CD8-positive, alpha-beta memory T cell (primary cell): ENCODE measurements around the gene AGAP2. TPM values are rescaled to one million over a fixed set of nuclear protein-coding genes. Genes with fewer than 3 reads are reported as not detected.

ENCODE experiments used
- CTCF ChIA-PET: fragments of 350-600 bp; sonication (Branson Sonifier 250); formaldehyde crosslinking; loops from one replicate; lab custom pipeline; 2021; ENCODE audit warnings: antibody characterized with exemption; lab: Charles Lee
- POLR2A ChIA-PET: fragments of 350-600 bp; sonication (Branson Sonifier 250); formaldehyde crosslinking; loops from one replicate; lab custom pipeline; 2021; ENCODE audit warnings: antibody characterized with exemption; lab: Charles Lee
- DNase-seq, 5 donors: peaks; one replicate each; pipeline versions ENCODE4 v3.0.0 to v3.0.0-alpha.2; 2020 to 2022; ENCODE audit warnings: mixed read lengths in 1 of 5
- H3K27ac ChIP-seq: one replicate; pipeline ENCODE4 v1.7.0; 2013; ENCODE audit warnings: low read depth, mild to moderate bottlenecking, low read length, moderate library complexity
- H3K27me3 ChIP-seq: 2 replicates; pipeline ENCODE4 v1.7.0; 2013; ENCODE audit warnings: low read length, mild to moderate bottlenecking; ENCODE audit not compliant: insufficient read depth, poor library complexity, severe bottlenecking
- H3K36me3 ChIP-seq: 2 replicates; pipeline ENCODE4 v1.7.0; 2013; ENCODE audit warnings: mild to moderate bottlenecking, low read length, moderate library complexity; ENCODE audit not compliant: insufficient read depth
- H3K4me1 ChIP-seq: 2 replicates; pipeline ENCODE4 v1.7.0; 2013; ENCODE audit warnings: mild to moderate bottlenecking, low read length, moderate library complexity; ENCODE audit not compliant: insufficient read depth
- H3K4me3 ChIP-seq: 2 replicates; pipeline ENCODE4 v1.7.0; 2013; ENCODE audit warnings: mild to moderate bottlenecking, low read length
- H3K9me3 ChIP-seq: 2 replicates; pipeline ENCODE4 v1.7.0; 2013; ENCODE audit warnings: mild to moderate bottlenecking, low read length
- H3K27ac Mint-ChIP-seq, 8 donors: one replicate each; pipeline ENCODE4 v1.8.0; 2020 to 2021; ENCODE audit warnings: mixed read lengths in 8 of 8, mild to moderate bottlenecking in 6 of 8, inconsistent platforms in 3 of 8, moderate library complexity in 3 of 8
- H3K27me3 Mint-ChIP-seq, 2 donors: one replicate each; pipeline ENCODE4 v1.8.0; 2020 to 2021; ENCODE audit warnings: mixed read lengths in 2 of 2, mild to moderate bottlenecking in 1 of 2, moderate library complexity in 1 of 2
- H3K36me3 Mint-ChIP-seq, 3 donors: one replicate each; pipeline ENCODE4 v1.8.0; 2020 to 2021; ENCODE audit warnings: mixed read lengths in 3 of 3, inconsistent platforms in 1 of 3, mild to moderate bottlenecking in 1 of 3
- H3K4me1 Mint-ChIP-seq, 3 donors: one replicate each; pipeline ENCODE4 v1.8.0; 2020 to 2021; ENCODE audit warnings: mixed read lengths in 3 of 3, inconsistent platforms in 1 of 3, mild to moderate bottlenecking in 1 of 3
- H3K4me3 Mint-ChIP-seq, 7 donors: one replicate each; pipeline ENCODE4 v1.8.0; 2020 to 2021; ENCODE audit warnings: mixed read lengths in 7 of 7, mild to moderate bottlenecking in 6 of 7, moderate library complexity in 4 of 7, inconsistent platforms in 2 of 7
- H3K9me3 Mint-ChIP-seq, 5 donors: one replicate each; pipeline ENCODE4 v1.8.0; 2020 to 2022; ENCODE audit warnings: mixed read lengths in 5 of 5, mild to moderate bottlenecking in 3 of 5, moderate library complexity in 2 of 5, inconsistent platforms in 1 of 5
- polyA plus RNA-seq: library from polyadenylated mRNA; unstranded; fragments of 300-500 nt; fragmentation: Illumina TruSeq; gene quantifications from one replicate; pipeline ENCODE4 v1.2.3, GENCODE V29; 2021
- total RNA-seq, 2 experiments: library from RNA; stranded (reverse); gene quantifications; one replicate each; pipeline ENCODE4 v1.2.3, GENCODE V29; 2021

Gene AGAP2
- total and polyA plus RNA-seq, 3 experiments from 2014 or later = 6.4 to 31.7 (median 29.9) TPM

DNA sequence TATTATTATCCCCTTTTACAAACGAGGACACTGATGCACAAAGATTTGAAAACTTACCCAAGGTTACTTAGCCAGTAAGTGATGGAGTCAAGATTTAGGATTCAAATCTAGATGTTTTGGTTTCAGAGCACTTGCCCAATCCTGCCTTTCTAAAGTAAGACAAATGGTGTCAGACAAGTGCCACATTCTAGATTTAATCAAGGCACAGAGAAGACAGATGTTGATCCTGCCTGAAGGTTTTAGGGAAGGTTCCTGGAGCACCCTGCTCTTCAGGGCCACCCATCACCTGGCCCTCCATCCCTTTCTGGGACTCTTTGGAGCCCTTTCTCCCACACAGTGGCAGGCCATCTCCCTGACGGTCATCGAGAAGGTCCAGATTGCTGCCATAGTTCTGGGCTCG, 19.2 kb upstream of the AGAP2 start:
- Histone ChIP-seq H3K36me3 (peaks cover 15% of the 10 kb centered on the region), H3K27me3 (no peaks in the 10 kb centered on the region), H3K4me3 (no peak overlapping the region), H3K9me3 (no peaks in the 10 kb centered on the region), H3K4me1 (peaks cover 32% of the 10 kb centered on the region), H3K27ac (no peak overlapping the region)
- CTCF ChIA-PET = interaction anchor here (1.6 to 2.3 kb wide), 2 partner anchors 23 to 30 kb away, joined by 5 to 19 read pairs; no protein-coding TSS in a partner anchor
- Mint-ChIP-seq H3K4me1 (peaks cover 42 to 49% (median 44%) of the 10 kb centered on the region in 3 donors), H3K36me3 (peaks cover 4 to 36% (median 4%) of the 10 kb centered on the region in 3 donors), H3K9me3 (no peaks in the 10 kb centered on the region), H3K27ac (peak overlapping the region in 1 of 8 donors; percentile 6), H3K27me3 (peaks cover 0 to 2% of the 10 kb centered on the region in 2 donors), H3K4me3 (peak overlapping the region in 3 of 7 donors; percentile 15 to 63 (median 36))
- DNase-seq = no peak
- POLR2A ChIA-PET = interaction anchor here (2.3 kb wide), 1 partner anchor 17 kb away, joined by 5 read pairs; no protein-coding TSS in a partner anchor

DNA sequence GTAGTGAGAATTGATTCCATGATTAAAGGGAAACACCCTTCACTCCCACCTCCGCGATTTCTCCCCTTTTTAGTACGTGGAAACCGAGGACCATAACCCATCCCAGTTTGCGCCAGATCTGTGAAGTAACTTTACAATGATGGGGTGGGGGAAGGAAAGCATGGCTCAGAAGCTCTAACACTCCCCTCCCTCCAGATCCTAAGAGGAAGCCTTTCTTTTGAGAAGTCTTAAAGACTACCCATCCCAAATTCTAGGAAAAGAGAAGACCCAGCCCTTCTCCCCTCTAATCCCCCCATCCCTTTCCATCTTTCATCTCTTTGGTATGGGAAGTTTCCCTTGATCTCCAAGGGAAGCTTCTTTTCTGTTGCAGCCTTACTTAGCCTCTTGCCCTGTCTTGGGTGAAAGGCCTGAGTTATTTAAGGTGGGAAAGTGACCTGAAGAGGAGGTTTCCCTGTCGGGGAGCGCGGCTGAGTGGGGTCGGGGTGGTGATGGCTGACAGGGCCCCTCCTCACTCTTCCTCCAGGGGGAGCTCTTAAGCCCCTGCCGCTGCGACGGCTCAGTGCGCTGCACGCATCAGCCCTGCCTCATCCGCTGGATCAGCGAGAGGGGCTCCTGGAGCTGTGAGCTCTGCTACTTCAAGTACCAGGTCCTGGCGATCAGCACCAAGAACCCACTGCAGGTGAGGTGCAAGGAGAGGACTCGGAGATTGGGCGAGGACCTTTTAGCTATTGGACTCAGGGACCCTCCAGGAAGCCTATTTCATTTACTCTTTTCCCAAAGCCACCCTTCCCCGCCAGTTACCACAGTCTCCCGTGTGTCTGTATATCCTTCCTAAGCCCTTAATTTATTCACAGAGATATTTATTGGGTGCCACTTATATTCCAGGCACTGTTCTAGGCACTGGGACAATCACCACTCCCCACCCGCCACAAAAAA, 18.1 kb upstream of the AGAP2 start:
- CTCF ChIA-PET = interaction anchor here (0.8 to 3.4 kb wide), 23 partner anchors 10 to 238 kb away, joined by 3 to 37 read pairs (median 5); partner anchors contain the start of genes AVIL, CYP27B1, EEF1AKMT3 and METTL1
- Histone ChIP-seq H3K36me3 (peaks cover 15% of the 10 kb centered on the region), H3K4me1 (peaks cover 38% of the 10 kb centered on the region), H3K4me3 (peak overlapping the region; percentile 52), H3K9me3 (no peaks in the 10 kb centered on the region), H3K27me3 (no peaks in the 10 kb centered on the region), H3K27ac (peak overlapping the region; percentile 40)
- peak; percentile 54 to 80 (median 65) for DNase-seq
- peak overlapping the region; percentile 84 to 97 (median 92) for H3K27ac Mint-ChIP-seq
- POLR2A ChIA-PET = interaction anchor here (1.1 to 3.0 kb wide), 6 partner anchors 10 to 90 kb away, joined by 3 to 12 read pairs (median 6); partner anchors contain the start of genes CTDSP2, CYP27B1, EEF1AKMT3 and METTL1
- peaks cover 51 to 60% (median 55%) of the 10 kb centered on the region in 3 donors for H3K4me1 Mint-ChIP-seq
- H3K27me3 Mint-ChIP-seq = peaks cover 0 to 2% of the 10 kb centered on the region in 2 donors
- peak overlapping the region; percentile 83 to 97 (median 89) for H3K4me3 Mint-ChIP-seq
- H3K36me3 Mint-ChIP-seq = peaks cover 4 to 41% (median 4%) of the 10 kb centered on the region in 3 donors
- H3K9me3 Mint-ChIP-seq = no peaks in the 10 kb centered on the region

DNA sequence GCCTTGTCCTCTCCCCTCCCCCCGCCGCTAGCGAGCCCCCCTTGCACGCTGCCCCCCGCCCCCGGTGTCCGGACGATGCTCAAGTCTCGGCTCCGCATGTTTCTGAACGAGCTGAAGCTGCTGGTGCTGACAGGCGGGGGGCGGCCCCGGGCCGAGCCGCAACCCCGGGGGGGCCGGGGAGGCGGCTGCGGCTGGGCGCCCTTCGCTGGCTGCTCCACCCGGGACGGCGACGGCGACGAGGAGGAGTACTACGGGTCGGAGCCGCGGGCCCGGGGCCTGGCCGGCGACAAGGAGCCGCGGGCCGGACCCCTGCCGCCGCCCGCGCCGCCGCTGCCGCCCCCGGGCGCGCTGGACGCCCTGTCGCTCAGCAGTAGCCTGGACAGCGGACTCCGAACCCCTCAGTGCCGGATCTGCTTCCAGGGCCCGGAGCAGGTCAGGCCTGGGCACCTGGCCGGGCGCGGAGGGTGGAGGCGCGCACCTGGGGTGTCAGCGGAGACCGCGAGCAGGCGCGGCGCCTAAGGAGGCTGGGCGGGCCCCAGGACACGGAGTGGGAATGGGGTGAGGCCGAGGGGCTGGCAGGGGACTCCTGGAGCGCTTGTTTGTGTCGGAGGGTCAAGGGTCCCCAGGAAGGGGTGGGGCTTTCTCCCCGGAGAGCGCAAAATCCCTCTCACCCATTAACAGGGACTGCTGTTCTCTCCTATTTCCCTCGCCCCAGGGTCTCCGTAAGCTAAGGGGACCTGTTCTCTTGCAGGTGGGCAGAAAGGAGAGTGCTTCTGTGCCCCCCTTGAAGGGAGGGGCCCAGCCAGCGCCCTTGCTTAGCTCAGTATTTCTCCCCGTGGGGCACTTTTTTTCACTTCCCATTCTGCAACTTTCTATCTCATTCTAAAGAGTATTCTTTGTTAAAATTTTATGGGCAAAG, 17.2 kb upstream of the AGAP2 start:
- Mint-ChIP-seq H3K4me1 (peaks cover 59 to 70% (median 65%) of the 10 kb centered on the region in 3 donors), H3K36me3 (peaks cover 4 to 46% (median 4%) of the 10 kb centered on the region in 3 donors), H3K9me3 (no peaks in the 10 kb centered on the region), H3K4me3 (peak overlapping the region; percentile 83 to 97 (median 89)), H3K27ac (peak overlapping the region; percentile 78 to 97 (median 91)), H3K27me3 (peaks cover 0 to 2% of the 10 kb centered on the region in 2 donors)
- CTCF ChIA-PET = interaction anchor here (0.5 to 3.4 kb wide), 17 partner anchors 11 to 237 kb away, joined by 3 to 37 read pairs (median 5); partner anchors contain the start of genes AVIL, CYP27B1, EEF1AKMT3 and METTL1
- POLR2A ChIA-PET = interaction anchor here (1.4 to 3.0 kb wide), 5 partner anchors 11 to 27 kb away, joined by 5 to 12 read pairs (median 6); partner anchors contain the start of genes CYP27B1, EEF1AKMT3, METTL1 and TSFM
- Histone ChIP-seq H3K9me3 (no peaks in the 10 kb centered on the region), H3K27me3 (no peaks in the 10 kb centered on the region), H3K27ac (peak overlapping the region; percentile 40), H3K4me3 (peak overlapping the region; percentile 52), H3K36me3 (peaks cover 13% of the 10 kb centered on the region), H3K4me1 (peaks cover 48% of the 10 kb centered on the region)
- peak; percentile 36 to 73 (median 51) for DNase-seq

DNA sequence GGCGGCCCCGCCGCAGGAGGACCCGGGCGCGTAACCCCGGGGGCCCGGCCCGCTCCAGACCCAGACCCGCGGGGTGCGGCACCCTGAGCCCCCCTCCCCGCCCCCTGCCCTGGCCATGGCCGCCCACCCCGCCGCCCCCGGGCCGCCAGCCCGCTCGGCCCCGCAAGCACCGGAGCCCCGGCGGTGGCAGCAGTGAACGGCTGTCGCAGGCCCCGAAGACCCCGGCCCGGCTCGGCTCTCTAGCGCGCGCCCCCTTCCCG, 16.6 kb upstream of the AGAP2 start:
- Mint-ChIP-seq H3K4me3 (peak overlapping the region in 5 of 7 donors; percentile 48 to 95 (median 54)), H3K27ac (peak overlapping the region in 1 of 8 donors; percentile 63), H3K27me3 (peaks cover 0 to 2% of the 10 kb centered on the region in 2 donors), H3K4me1 (peaks cover 60 to 76% (median 70%) of the 10 kb centered on the region in 3 donors), H3K36me3 (peaks cover 4 to 52% (median 4%) of the 10 kb centered on the region in 3 donors), H3K9me3 (no peaks in the 10 kb centered on the region)
- ChIA-PET CTCF (interaction anchor here (0.5 to 3.4 kb wide), 4 partner anchors 11 to 150 kb away, joined by 3 to 37 read pairs (median 17); partner anchors contain the start of genes CYP27B1 and TSFM), POLR2A (interaction anchor here (3.0 kb wide), 1 partner anchor 12 kb away, joined by 12 read pairs; the partner anchor contains the start of gene CYP27B1)
- Histone ChIP-seq H3K27me3 (no peaks in the 10 kb centered on the region), H3K27ac (no peak overlapping the region), H3K4me1 (peaks cover 50% of the 10 kb centered on the region), H3K4me3 (no peak overlapping the region), H3K9me3 (no peaks in the 10 kb centered on the region), H3K36me3 (peaks cover 11% of the 10 kb centered on the region)
- DNase-seq = no peak

DNA sequence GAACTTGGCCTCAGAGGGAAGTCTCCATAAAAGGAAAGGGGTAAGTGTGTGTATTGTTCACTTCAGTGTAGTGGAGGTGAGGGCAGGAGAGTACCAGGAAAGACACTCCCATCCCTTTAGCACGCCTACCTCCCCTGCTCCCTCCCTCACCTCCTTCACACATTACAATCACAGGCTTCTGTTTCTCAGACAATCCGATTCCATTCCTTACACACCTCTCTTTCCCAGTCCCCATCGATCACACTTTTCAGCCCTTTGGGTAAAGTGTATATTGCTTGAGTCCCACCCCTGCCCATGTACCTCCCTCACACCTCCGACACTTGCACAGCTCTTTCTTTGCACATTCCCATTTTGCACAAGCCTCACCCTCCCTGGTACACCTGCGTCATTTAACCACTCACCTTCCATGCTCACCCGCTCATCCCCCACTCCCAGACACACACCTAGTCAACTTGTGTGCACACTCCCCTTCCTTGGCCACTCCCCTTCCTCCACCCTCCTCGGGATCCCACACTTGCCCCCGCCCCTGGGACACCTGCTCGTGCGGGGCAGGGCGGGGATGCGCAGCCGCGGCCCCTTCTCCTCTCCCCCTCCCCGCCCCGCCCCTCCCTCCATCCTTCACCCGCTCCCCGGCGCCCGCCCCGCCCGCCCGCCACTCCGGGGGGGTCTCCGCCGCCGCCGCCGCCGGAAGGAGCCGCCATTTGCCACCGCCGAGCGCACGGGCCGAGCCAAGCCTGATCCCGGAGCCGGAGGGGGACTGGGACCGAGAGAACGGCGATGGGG, 16.1 kb upstream of the AGAP2 start, which contains the start of gene MARCHF9:
TSS of gene MARCHF9 (plus strand) at position 693 of the 783 bp plus-strand sequence. CDS start 426 bp downstream, outside the sequence.
- ChIA-PET CTCF (interaction anchor here (0.5 to 3.4 kb wide), 6 partner anchors 12 to 150 kb away, joined by 3 to 37 read pairs (median 4); partner anchors contain the start of genes CYP27B1 and TSFM), POLR2A (interaction anchor here (0.6 to 3.0 kb wide), 2 partner anchors 12 kb away, joined by 3 to 12 read pairs; partner anchors contain the start of gene CYP27B1)
- no peaks in the 10 kb centered on the region for H3K27me3 ChIP-seq
- Mint-ChIP-seq H3K27me3 (peaks cover 0 to 2% of the 10 kb centered on the region in 2 donors), H3K4me1 (peaks cover 55 to 71% (median 65%) of the 10 kb centered on the region in 3 donors), H3K36me3 (peaks cover 4 to 49% (median 4%) of the 10 kb centered on the region in 3 donors), H3K27ac (peak within 1 kb of the TSS; percentile 93 to 100 (median 97)), H3K4me3 (peak within 1 kb of the TSS; percentile 88 to 97 (median 94)), H3K9me3 (no peaks in the 10 kb centered on the region)
- H3K4me1 ChIP-seq = peaks cover 50% of the 10 kb centered on the region
- H3K9me3 ChIP-seq = no peaks in the 10 kb centered on the region
- peaks cover 11% of the 10 kb centered on the region for H3K36me3 ChIP-seq
- H3K4me3 ChIP-seq = peak within 1 kb of the TSS; percentile 65
- DNase-seq = peak; percentile 76 to 92 (median 81)
- H3K27ac ChIP-seq = peak within 1 kb of the TSS; percentile 69

DNA sequence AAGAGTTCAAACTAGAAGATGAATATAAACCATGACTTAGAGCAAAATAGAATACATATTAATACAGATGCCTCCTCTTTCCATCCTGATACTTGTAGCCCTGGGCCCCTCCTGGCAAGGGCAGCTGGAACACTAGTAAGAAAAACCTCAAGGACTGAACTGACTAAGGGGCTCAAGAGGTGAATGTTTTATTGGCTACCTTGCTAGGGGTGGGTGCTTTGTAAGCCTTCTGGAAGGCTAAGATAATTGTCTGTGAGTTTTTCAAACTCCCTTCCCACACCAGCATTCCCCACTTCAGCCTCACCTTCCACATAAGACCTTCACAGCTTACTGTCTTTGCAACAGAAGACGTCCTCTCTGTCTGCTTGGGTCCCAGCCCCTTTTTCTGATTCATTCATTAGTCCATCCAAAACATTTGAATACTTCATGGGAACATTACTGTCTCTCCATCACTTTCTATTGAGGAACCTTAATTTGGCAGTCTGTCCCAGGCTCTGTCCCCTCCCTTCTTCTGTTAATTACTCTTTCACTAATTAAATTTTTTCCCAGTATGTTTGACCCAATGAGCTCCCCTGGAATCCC, 15.3 kb upstream of the AGAP2 start:
- Mint-ChIP-seq H3K27ac (peak overlapping the region; percentile 93 to 100 (median 96)), H3K9me3 (no peaks in the 10 kb centered on the region), H3K36me3 (peaks cover 0 to 49% (median 3%) of the 10 kb centered on the region in 3 donors), H3K4me3 (peak overlapping the region; percentile 86 to 95 (median 92)), H3K27me3 (peaks cover 0 to 2% of the 10 kb centered on the region in 2 donors), H3K4me1 (peaks cover 50 to 66% (median 59%) of the 10 kb centered on the region in 3 donors)
- Histone ChIP-seq H3K4me3 (peak overlapping the region; percentile 65), H3K27ac (peak overlapping the region; percentile 69), H3K4me1 (peaks cover 50% of the 10 kb centered on the region), H3K27me3 (no peaks in the 10 kb centered on the region), H3K9me3 (no peaks in the 10 kb centered on the region), H3K36me3 (peaks cover 15% of the 10 kb centered on the region)
- CTCF ChIA-PET = interaction anchor here (0.8 to 3.4 kb wide), 3 partner anchors 17 to 151 kb away, joined by 3 to 30 read pairs (median 3); partner anchors contain the start of gene TSFM
- no peak for DNase-seq
- POLR2A ChIA-PET = interaction anchor here (0.6 to 3.0 kb wide), 2 partner anchors 12 to 13 kb away, joined by 3 to 12 read pairs; partner anchors contain the start of gene CYP27B1
